Measurements from ENCODE around the gene EYA2. TPM values are rescaled to one million over a fixed set of nuclear protein-coding genes. Genes with fewer than 3 reads are reported as not detected.

EYA2 gene
- total RNA-seq, 1 donor, result 1.6 TPM

DNA sequence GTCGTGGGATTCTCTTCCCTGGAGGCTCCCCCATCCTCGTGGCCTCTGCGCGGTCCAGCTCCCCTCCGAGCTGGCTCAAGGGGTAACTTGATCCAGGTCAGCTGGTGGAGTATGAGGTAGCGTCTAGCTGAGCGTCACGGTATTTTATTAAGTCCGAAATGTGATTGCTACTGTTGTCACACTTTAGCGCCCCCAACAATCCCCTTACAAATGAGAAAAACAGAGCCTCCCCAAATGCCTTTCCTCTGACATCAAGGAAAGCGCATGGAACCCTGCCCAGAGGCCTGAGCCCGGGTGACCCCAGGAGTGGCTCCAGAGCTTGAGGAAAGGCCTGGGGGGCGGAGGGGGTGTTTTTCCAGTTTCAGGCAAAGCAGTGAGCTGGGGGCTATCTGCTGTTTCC, 269.5 kb downstream of the EYA2 start:
- no peak for DNase-seq (ENCODE audit: low read depth)
- no peak overlapping the region for H3K4me3 ChIP-seq (ENCODE audit: low read depth, low read length)
- no peak for TF ChIP-seq CTCF (IDR thresholded peaks at IDR 0.05; ENCODE audit: insufficient read depth, low read length)

GRCh38 chr20:47165376-47165865, 270.8 kb downstream of the EYA2 start:
- TF ChIP-seq CTCF (IDR thresholded peaks at IDR 0.05; ENCODE audit: insufficient read depth, low read length), result no peak

DNA sequence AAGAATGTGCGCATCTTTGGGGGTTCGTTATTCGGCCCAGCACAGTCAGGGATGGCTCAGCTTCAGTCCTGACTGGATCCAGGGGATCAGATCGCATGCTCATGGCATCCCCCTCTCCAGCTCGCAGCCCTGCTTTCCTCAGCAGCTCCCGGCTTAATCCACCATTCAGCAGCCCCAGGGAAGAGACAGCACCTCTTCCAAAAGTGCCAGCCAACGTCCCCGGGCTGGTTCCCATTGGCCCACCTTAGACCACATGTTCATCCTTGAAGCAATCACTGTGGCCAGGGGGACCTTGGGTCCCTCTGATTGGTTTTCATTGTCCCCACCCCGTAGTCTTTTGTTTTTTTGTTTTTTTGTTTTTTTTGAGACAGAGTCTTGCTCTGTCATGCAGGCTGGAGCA, 273.2 kb downstream of the EYA2 start:
- TF ChIP-seq CTCF (IDR thresholded peaks at IDR 0.05; ENCODE audit: insufficient read depth, low read length), result no peak
- DNase-seq (ENCODE audit: low read depth), result no peak

More at GRCh38 chr20:47165376-47165865, 270.8 kb downstream of the EYA2 start:
- no peak for DNase-seq (ENCODE audit: low read depth)
- H3K4me3 ChIP-seq (ENCODE audit: low read depth, low read length), result no peak overlapping the region

DNA sequence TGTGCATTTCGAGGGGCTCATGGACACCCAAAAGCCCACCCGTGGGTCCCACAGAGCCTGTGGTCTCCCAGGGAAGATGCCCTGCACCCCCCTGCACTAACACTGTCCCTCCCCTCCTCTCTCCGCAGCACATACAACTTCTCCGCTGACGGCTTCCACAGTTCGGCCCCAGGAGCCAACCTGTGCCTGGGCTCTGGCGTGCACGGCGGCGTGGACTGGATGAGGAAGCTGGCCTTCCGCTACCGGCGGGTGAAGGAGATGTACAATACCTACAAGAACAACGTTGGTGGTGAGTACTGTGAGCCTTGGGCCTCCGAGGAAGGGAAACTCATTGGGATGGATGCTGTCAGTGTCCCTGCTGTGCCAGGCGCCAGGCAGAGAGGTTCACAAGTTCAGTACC, 277.9 kb downstream of the EYA2 start:
- no peak overlapping the region for H3K4me3 ChIP-seq (ENCODE audit: low read depth, low read length)
- TF ChIP-seq CTCF (IDR thresholded peaks at IDR 0.05; ENCODE audit: insufficient read depth, low read length), result no peak
- DNase-seq (ENCODE audit: low read depth), result no peak

More for the DNA sequence above, 273.2 kb downstream of the EYA2 start:
- H3K4me3 ChIP-seq (ENCODE audit: low read depth, low read length), result no peak overlapping the region

DNA sequence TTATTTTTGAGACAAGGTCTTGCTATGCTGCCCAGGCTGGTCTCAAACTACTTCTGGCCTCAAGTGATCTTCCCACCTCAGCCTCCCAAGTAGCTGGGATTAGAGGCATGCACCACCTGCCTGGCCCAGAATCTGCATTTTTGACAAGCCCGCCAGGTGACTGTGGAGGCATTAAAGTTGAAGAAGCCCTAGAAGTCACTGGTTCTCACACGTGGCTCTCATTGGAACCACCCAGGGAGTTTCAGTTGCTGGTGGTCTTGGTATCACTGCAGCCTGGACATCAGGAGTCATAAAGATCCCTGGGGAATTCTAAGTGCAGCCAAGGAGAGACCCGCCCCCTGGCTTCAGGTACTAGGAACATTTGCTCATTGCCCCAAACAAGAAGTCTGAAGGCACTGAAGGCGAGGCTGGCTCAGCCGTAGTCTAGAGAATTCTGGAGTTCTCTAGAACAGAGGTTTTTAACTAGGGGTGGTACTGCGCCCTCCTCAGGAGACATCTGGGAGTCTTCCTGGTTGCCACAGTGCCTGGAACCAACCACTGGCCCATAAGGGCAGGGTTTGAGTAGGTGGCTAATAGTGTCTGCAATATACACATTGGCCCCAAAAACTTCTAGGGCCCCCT, 279.1 kb downstream of the EYA2 start:
- H3K4me3 ChIP-seq (ENCODE audit: low read depth, low read length), result no peak overlapping the region
- DNase-seq (ENCODE audit: low read depth), result no peak
- TF ChIP-seq CTCF (IDR thresholded peaks at IDR 0.05; ENCODE audit: insufficient read depth, low read length), result no peak

GRCh38 chr20:47174456-47175243, 280.0 kb downstream of the EYA2 start:
- DNase-seq (ENCODE audit: low read depth), result no peak
- no peak overlapping the region for H3K4me3 ChIP-seq (ENCODE audit: low read depth, low read length)
- no peak for TF ChIP-seq CTCF (IDR thresholded peaks at IDR 0.05; ENCODE audit: insufficient read depth, low read length)

All from fibroblast of the aortic adventitia (primary cell).